ENCODE measurements around the gene CHCHD5.

DNA sequence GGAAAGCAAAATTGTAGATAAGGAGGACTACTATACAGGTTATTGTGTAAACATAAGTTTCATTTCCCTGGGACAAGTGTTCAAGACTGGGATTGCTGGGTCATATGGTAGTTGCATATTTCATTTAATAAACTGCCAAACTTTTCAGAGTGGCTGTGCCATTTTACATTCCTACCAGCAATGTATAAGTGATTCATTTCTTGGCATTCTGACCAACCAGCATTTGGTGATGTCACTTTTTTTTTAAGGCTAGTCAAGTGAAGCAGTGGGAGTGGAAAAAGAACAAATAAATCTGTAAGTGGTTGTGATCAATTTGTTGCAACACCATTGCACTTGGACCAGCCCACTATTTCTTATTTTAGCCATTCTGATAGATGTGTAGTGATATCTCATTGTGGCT lies 5.2 kb upstream of the CHCHD5 start:
- TF ChIP-seq, protein P1, sequence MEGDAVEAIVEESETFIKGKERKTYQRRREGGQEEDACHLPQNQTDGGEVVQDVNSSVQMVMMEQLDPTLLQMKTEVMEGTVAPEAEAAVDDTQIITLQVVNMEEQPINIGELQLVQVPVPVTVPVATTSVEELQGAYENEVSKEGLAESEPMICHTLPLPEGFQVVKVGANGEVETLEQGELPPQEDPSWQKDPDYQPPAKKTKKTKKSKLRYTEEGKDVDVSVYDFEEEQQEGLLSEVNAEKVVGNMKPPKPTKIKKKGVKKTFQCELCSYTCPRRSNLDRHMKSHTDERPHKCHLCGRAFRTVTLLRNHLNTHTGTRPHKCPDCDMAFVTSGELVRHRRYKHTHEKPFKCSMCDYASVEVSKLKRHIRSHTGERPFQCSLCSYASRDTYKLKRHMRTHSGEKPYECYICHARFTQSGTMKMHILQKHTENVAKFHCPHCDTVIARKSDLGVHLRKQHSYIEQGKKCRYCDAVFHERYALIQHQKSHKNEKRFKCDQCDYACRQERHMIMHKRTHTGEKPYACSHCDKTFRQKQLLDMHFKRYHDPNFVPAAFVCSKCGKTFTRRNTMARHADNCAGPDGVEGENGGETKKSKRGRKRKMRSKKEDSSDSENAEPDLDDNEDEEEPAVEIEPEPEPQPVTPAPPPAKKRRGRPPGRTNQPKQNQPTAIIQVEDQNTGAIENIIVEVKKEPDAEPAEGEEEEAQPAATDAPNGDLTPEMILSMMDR (IDR thresholded peaks at IDR 0.05), result no peak
- no peak for TF ChIP-seq EP300 (IDR thresholded peaks at IDR 0.05)
- TF ChIP-seq POLR2A (IDR thresholded peaks at IDR 0.05), result no peak

All from tibial nerve (tissue), 4 donors.